GM18909 (cell line): ENCODE measurements around the gene DPEP1.
"Not testable (repeated sequence)": the region's sequence is repeated elsewhere in the genome, so short reads cannot be mapped to it uniquely, and the experiment has no call there.

Source experiments
- ATAC-seq: cut with Tn5 transposase; IDR thresholded peaks from one replicate; pipeline ENCODE4 v1.9.1; 2021; ENCODE audit warnings: mild to moderate bottlenecking; ENCODE audit not compliant: unreplicated experiment, poor library complexity

The DPEP1 gene

GRCh38 chr16:89613231-89613953, at the start of gene DPEP1:
TSS of gene DPEP1 (plus strand) at chr16:89613642. CDS start at chr16:89630411, 16,769 bp downstream.
- no peak for ATAC-seq

GRCh38 chr16:89564476-89565255, 48.8 kb upstream of the DPEP1 start:
- no peak for ATAC-seq

GRCh38 chr16:89565256-89565505, 48.3 kb upstream of the DPEP1 start:
- ATAC-seq: no peak

- ATAC-seq: no peak
These were observed 47.7 kb upstream of the DPEP1 start for GRCh38 chr16:89565506-89566372.

DNA sequence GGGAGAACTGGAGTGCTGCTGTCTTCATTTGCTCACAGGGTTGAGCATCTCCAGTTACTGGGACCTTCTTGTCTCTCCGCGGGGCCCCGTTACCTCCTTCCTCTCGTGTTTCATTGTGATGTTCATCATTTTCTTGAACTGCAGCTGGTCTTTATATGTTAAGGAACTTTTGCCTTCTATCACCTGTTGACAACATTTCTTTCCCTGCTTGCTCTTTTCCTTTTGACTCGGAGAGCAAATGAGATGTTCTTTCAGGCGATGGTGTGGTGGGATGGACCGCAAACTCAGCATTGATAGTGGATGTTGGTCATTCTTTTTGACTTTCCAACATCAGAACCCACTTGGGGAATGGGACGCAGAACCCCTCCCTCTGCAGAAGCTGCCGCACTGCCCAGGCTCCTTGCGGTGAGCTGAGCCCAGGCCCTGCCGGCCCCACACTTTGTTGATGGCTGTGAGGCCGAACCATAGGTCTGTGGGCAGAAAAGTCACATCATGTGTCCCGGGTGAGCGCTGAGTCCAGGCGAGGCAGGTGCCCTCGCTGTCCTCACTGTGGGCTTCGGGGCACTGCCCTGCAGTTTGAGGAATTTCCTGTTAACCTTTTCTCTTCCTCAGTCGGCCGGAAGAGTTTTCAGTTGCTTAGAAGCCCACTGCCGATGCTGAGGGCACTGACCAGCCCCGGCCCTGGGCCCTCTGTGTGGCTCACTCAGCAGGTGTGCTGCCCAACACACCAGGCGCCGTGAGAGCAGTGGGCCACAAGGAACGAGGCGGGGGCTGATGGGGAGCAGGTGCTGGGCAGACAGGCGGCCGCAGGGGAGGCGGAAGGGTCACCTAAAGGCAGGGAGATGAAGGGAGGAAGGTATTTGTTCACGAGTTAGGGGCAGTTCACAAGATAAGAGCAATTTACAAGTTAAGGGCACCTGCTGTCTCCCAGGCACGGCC, 45.5 kb upstream of the DPEP1 start:
- ATAC-seq: no peak

DNA sequence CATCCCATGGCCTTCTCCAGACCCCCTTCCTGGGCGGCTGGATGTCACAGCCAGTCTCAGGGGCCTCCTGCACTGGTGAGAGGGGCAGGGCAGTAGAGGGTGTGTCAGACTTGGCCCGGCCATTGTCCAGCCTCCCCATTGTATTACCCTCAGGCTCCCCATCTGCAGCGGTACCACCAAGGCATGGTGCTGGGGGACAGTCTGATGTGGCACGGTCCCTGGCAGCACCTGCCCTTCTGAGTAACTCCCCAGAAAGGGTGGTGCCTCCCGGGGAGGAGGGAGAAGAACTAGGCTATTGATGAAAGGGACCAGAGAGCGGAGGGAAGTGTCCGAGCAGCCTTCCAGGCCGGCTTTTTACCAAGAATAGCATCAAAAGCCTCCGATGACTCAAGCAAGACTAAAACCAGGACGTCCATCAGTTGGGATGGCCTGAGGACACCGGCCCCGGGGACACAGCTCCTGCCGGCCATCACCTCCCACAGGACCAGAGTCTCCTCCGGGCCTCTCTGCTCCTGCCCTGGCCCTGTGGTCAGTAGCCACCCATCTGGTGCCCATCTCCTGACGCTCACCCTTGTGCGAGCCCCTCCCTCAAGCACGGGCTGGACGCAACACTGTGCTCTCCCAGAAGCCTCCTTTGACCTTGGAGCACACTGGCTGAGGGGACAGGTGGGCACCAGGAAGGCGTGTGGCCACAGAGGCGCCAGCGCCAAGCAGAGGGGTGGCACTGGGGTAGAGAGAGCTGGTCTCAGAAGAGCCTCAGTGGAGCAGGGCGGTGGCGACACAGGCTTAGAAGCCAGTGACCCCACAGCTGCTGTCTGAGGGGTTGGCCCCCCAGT, 43.7 kb upstream of the DPEP1 start:
- ATAC-seq: no peak

GRCh38 chr16:89570342-89570923, 43.0 kb upstream of the DPEP1 start:
- ATAC-seq: no peak

GRCh38 chr16:89570983-89571598, 42.4 kb upstream of the DPEP1 start:
- ATAC-seq: not testable (repeated sequence)

- no peak for ATAC-seq
These were observed 41.8 kb upstream of the DPEP1 start for GRCh38 chr16:89571636-89572035.

DNA sequence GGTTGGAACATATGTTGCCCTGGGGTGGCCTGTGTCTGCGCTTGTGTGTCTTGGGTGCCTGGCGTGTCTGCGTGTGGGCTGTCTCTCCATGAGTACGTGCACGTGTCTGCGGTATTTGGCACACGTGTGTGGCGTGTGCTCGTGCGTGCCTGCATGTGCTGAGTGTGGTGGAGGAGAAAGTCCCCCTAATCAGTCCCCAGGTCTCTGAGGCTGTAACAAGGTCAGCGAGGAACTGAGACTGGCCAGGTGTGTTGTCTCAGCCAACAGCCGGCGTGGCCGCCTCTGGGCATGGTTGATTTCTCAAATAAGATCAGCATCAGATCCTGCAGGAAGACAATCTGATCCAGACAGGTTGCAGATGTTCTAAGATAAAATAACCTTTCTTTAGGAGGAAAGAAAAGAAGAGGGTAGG, 41.4 kb upstream of the DPEP1 start:
- ATAC-seq: no peak

DNA sequence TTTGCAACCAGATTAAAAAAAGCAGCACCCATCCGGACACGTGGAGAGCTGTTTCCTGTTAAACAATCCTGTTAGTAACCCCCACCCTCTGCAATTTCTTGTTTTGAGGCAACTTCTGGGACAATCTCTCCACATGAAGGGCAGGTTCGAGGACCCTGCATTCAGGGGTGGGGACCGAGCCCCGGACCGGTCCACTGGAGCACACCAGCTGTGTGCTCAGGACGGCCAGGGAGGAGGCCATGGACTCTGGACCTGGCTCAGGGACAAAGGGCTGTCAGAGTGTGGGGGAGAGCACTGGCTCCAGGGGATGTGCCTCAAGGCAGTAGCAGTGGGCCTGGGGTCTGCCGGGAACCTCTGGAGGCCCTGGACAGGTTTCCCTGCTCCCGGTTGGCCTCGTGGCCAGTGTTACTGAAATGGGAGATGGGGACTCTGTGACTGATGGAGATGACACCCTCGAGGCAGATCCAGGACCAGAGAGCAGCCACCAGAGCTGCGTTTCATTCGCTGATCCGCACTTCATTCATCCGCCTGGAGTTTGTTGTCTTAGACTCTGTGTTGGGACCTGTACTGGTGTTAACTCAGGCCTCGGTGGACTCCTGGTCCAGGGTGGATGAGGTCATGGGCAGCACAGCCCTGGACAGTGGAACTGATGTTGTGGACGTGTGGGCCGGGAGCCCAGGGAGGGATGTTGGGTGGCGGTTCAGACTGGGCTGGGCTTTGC, 40.8 kb upstream of the DPEP1 start:
- ATAC-seq: no peak

- no peak for ATAC-seq
These were observed 39.4 kb upstream of the DPEP1 start for GRCh38 chr16:89573826-89574680.

- ATAC-seq: no peak
These were observed 38.7 kb upstream of the DPEP1 start for GRCh38 chr16:89574681-89575246.

DNA sequence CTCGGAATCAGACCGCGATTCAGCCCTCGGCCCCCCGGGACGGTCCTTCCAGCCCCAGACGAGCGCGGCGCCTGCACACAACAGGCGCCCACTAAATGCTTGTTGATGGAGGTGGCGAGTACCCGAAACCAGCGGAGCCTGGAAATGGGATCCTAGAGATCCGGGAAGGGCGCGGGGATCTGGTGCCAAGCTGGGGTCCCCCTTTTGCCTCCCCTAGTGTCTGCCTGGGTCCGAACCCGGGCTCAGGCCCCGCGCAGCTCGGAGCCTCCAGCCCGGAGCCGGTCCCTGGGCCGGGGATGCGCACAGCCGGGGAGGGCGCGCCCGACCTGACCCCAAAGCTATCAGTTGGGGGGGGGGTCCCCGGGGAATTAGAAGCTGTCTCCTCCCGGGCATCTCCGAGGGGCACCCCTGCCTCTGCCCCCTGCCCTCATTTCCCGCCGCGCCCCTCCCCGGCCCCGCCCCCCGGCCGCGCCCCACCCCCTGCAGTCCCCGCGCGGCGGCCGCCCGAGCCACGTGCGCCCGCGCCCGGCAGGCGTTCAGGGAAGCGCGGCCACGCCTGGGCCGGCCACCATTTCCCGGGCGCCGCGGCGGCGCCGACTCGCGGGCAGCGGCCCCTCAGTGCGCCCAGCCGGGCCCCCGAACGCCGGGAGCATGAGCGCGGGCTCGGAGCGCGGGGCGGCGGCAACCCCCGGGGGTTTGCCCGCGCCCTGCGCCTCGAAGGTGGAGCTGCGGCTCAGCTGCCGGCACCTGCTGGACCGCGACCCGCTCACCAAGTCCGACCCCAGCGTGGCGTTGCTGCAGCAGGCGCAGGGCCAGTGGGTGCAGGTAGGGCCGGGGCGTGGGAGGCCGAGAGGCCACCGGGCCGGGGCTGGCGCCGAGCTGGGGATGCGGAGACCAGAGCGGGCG, 37.9 kb upstream of the DPEP1 start, which contains the start of gene CPNE7:
Gene CPNE7 (plus strand): TSS at position 512 of the 906 bp plus-strand sequence. CDS start 140 bp downstream, at position 652.
- no peak for ATAC-seq
